HL-60/S4 treated with phorbol 12-myristate 13-acetate at 8.2 ng/mL for 4 days and 3 days (cell line): ENCODE results near the gene PGR.

Experiments used
- in situ Hi-C: fragments of 300-500 bp; cut with MboI; formaldehyde crosslinking; loops from 2 replicates; pipeline ENCODE4 v1.15.0; 2022; ENCODE audit warnings: low sequenced_read_pairs

The PGR gene

DNA sequence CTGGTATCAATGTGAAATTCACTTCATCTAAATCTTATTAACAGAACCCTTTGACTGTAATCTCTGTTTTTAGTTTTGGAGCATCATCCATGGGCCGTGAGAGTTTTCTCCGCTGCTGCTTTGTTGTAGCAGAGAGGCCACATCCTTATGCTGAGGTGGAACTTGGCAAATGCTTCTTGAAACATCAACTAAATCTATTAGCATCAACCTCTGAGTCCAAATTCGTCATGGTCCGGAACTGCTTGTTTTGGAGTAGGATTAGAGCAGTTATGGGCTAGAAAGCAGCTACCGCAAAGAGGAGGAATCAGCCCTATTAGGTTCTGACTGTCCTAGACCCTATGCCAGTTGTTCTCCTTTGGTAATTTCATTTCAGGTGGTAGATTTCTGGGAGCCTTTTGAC is 117.7 kb downstream of the PGR start:
- in situ Hi-C loops, result no loop called here

DNA sequence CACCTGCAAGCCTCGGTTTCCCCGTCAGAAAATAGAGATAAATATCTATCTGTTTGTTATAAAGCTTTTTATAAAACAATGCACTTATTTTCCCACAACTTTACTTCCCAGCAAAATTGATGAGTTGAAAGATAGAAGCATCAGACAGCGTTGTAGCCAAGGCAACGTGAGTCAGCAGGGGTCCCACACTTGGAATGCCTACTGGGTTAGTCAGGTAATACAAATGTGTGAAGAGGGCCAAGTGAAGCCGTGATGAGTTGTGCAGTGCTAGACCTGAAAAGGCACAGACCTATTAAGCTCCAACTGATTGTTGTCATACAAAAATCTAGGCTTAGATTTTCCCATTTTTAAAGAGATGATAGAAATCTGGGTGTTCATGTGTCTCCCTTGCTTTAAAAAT is 118.7 kb downstream of the PGR start:
- in situ Hi-C loops, result no loop called here

DNA sequence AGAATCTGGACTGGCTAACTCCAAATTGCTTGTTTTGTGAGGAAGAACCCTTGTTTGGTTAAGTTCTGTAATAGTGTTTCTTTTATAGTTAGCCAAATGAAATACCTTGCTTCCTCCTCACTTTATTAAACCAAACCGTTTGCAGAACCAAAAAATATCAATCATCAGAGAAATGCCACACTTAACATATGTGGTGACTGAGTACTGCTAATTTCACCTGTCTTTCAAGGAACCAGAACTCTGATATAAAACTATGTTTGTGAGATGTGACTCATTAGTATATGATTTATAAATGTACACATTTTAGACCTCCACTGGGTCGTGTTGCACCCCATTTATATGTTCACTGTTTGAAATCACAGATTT is 119.9 kb downstream of the PGR start:
- in situ Hi-C loops, result no loop called here

DNA sequence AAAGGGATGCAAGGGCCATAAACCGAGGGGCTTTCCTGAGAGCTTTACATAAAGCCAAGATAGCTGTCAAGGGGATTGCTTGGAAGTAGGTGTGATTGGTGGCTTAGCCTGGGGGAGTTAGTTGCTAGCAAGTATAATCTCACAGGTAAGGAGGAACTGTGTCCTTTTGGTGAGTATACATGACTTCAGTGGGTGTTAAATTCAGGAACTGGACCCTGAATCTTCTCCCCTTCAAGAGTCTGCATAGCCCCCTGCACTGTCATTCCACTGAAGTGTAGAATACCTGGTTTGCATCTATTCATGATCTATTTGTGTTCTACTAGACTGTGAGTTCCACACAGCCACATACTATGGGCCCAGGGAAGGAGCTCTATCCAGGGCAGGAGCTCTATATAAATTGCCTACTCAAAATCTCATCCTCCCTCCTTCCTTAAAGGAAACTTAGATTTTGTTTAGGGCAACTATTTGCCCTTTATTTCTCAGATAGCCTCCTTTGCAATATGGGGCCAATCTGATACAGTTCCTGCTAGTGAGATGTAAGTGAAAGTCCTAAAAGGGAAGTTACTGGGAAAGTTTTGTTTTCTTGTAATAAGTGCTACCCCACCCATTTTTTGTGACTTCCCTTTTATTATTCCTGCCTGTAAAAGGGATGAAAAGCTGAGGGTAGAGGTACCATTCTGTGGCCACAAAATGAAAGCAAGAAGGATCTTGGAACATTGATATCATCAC is 120.5 kb downstream of the PGR start:
- in situ Hi-C loops, result no loop called here

DNA sequence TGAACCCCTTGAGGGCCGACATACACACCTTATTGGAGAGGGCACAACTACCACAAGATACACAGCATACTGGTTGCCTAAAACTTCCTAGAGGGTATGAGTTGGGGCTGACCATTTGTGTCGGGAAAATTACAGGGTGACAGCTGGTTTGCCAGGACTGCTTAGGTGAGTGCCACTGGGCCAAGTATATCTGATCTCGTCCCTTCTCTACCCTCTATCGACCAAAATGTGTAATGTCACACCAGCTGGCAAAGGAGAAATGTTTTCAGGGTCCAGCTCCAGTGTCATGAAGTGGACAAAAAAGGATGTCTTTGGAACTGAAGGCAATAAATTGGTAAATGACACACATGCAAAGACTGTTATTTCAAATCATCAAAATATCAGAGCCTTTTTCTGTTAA is 126.1 kb downstream of the PGR start:
- in situ Hi-C loops, result no loop called here

DNA sequence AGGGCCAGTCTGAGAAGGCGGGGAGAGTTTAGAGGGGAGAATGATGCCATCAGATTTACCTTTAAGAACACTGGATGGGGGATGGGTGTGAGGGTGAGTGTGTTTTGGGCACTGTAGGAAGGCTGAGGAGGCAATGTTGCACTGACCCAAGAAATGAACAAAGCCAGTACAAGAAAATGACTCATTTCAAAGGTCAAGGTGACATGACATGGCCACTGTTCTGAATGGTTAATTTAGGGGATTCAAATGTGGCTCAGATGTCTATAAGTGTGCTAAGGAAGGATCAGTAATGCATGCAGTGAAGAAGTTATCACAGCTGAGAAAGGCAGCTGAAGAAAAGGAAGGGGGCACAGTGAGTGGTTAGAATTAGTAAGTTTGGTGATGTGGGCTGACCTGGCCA is 129.9 kb downstream of the PGR start:
- in situ Hi-C loops, result no loop called here

DNA sequence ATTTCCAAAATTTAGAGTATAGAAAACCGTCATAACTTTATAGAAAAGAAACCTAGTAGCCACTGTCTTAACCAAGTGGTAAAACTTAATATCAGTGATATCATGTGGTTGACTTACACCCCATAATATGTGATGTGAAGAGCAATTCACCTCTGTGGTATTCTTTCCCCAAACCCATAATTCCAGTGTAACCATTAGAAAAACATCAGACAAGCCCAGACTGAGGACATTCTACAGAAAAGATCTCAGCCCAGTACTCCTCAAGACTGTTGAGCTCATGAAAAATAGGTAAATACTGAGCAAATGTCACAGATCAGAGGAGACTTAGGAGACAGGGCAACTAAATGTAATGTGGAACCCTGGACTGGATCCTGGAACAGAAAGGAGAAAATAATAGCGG is 134.6 kb downstream of the PGR start:
- in situ Hi-C loops, result no loop called here

DNA sequence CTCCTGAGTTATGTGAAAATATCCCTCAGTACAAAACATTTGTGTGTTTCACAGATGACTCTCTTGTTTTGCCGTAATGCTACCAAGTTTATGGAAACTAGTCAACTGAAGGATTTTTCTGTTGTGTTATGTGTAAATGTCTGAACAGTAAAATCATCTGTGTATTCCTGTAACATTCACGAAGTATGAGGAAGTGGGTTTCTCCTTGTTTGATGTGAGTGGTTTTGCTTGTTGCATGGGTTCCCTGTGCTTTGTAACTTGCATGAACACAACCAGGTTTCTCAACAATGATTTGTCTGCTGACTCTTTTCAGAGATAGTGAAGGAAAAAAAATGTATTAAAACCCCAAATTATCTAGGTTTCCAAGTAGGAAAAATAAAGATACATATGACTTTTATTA is 138.1 kb downstream of the PGR start:
- in situ Hi-C loops, result no loop called here

DNA sequence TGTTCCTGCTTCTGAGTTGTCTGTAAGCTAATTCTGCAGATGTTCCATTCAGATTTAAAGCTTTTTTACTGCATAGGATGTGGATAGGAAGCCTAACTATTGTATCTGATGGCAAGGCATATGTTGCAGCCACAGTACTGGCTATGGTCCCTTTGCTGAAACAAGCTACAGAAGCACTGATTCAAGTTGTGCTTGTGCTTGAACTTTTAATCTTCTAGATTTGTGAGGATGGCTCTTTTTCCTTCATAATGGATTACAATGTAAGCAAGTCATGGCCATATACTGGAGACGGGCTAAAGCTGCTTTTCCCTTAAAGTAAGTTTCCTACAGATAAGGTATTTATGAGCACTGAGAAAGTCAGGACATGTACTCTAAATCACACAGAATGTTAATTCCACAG is 138.7 kb downstream of the PGR start:
- in situ Hi-C loops, result no loop called here

DNA sequence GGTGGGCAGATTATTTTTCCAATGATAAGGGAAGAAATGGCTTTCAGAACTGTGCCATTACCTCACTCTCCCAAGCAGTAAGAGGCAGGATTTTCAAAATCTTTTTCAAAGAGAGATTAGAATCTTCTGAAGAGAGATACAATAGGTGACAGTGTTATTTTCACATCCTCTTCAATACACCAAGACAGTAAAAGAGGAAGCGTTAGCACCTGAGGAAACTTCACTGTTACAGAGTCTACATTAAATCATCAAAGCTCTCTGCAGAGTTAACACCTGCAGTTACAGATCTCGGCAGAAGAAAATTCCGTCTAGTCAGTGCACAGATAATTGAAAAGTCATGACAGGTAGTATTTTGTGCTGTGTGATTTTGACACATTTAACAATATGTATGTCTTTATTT is 144.9 kb downstream of the PGR start:
- in situ Hi-C loops, result no loop called here

DNA sequence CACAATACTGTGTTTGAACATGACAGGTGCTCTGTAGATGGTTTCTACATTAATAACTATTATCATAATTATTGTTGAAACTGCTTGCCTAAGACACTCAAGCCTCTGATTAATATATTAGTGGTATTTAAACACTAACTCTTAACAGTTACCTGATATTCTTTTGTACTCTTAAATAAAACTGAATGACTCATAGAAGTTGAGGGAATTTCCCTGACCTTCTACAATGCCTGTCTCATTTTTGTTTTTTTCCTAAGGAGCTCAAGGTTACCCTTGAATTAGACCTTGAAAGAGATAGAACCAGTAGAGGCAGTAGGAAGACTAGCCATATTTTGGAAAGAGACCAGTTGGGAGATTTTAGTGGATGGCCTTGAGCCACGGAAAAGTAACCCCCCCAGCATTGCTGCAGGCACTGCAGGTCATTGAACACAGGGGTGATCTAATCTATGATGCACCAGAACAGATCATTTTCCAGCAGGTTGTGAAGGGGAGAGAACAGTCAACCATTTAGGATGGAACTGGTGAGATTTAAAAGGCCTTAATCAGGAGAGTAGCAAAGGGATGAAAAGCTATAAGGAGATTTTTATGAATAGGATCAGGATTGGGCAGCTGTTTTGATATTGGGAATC is 148.3 kb downstream of the PGR start:
- in situ Hi-C loops, result no loop called here

DNA sequence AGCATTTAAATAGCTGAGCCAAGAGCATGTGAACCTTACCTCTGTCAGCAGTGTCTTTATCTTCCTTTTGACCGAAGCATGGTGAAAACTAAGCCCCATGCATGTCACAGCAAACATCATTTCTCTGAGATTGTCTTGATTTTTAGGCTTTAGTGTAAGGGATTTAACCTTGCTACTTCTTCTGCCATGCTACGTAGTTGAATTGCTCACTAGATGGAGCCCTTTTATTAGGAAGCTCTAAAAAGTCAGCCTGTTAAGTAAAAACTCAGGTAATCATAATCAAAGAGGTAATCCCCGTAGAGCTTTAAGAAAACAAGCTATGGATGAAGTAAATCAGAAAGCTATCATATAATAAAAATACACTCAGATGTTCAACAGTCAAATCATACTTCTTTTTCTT is 149.5 kb downstream of the PGR start:
- in situ Hi-C loops, result no loop called here
